ENCODE data around the gene NR4A3. TPM values are rescaled to one million over a fixed set of nuclear protein-coding genes. Genes with fewer than 3 reads are reported as not detected.

The NR4A3 gene
- total and polyA plus RNA-seq, 9 of the 15 experiments (the other 6 are each of a cell fraction or from before 2014, with no cell fraction given): 0.04 to 0.07 TPM; not detected in 7

- no peaks in the 10 kb centered on the region for H3K79me2 ChIP-seq (ENCODE audit: control insufficient read depth, insufficient read depth, low read length)
- intact Hi-C loops (cut with micrococcal nuclease) (no loop called here), in situ Hi-C loops (cut with MboI) (no loop called here)
- no peak for TF ChIP-seq GTF2F1 (IDR thresholded peaks at IDR 0.05; ENCODE audit: low read depth, low read length)
- no peak for TF ChIP-seq SNIP1 (IDR thresholded peaks at IDR 0.05; ENCODE audit: low read depth)
- TF ChIP-seq NFE2 (IDR thresholded peaks at IDR 0.05; ENCODE audit: low read depth): no peak
- no peak for TF ChIP-seq ZNF212 (CRISPR knock-in tag; IDR thresholded peaks at IDR 0.05)
- no peak for TF ChIP-seq ARID3B (CRISPR knock-in tag; IDR thresholded peaks at IDR 0.05; ENCODE audit: borderline replicate concordance)
- no peak overlapping the region for H3K9ac ChIP-seq (ENCODE audit: insufficient read depth in 1 of 2, low read depth in 2 of 2, low read length in 2 of 2)
- ATAC-seq: no peak
- H3K9me1 ChIP-seq (ENCODE audit: control insufficient read depth, insufficient read depth, low read length): no peaks in the 10 kb centered on the region
- H3K27me3 ChIP-seq (ENCODE audit: control insufficient read depth in 2 of 2, insufficient read depth in 2 of 2, low read length in 2 of 2): peaks cover 0 to 4% of the 10 kb centered on the region in 2 experiments; a peak in 1 of 5 replicates
- H3K36me3 ChIP-seq (ENCODE audit: control insufficient read depth, insufficient read depth, low read length): no peaks in the 10 kb centered on the region
- H4K20me1 ChIP-seq (replicated peaks; ENCODE audit: control insufficient read depth, insufficient read depth, low read length): no peaks in the 10 kb centered on the region
- no peaks in the 10 kb centered on the region for H3K4me1 ChIP-seq (replicated peaks in 1 of 2; ENCODE audit: control insufficient read depth in 2 of 2, insufficient read depth in 2 of 2, low read length in 2 of 2)
- no peak overlapping the region for H3K27ac ChIP-seq (ENCODE audit: extremely low read depth, low read depth, low read length)
- no peak for FAIRE-seq
- no peak overlapping the region for H3K4me2 ChIP-seq (ENCODE audit: insufficient read depth, low read length)
- no peak for DNase-seq (ENCODE audit: extremely low read depth in 1 of 4, low spot score in 3 of 4)
- ChIA-PET CTCF (ENCODE audit: low intra/inter-chr PET ratio) (no interaction called here), POLR2A (no interaction called here)
- BruUV-seq (replicated peaks): no TSS peak
- H3K4me3 ChIP-seq: no peak overlapping the region
- no peak overlapping the region for H2AFZ ChIP-seq (ENCODE audit: low read depth, low read length)
- no peaks in the 10 kb centered on the region for H3K9me3 ChIP-seq (replicated peaks; ENCODE audit: control insufficient read depth, insufficient read depth, low read depth, low read length)
These were observed 34.1 kb upstream of the NR4A3 start for GRCh38 chr9:99787556-99787955.

GRCh38 chr9:99793528-99793927 is 28.2 kb upstream of the NR4A3 start:
- no peaks in the 10 kb centered on the region for H3K9me1 ChIP-seq (ENCODE audit: control insufficient read depth, insufficient read depth, low read length)
- ATAC-seq: no peak
- WGBS (ENCODE audit: insufficient coverage, low coverage, missing lambda C conversion rate): 4% methylated on average over 4 of the region's 4 CpGs
- no peak overlapping the region for H3K4me3 ChIP-seq
- in situ Hi-C loops (cut with MboI): no loop called here
- H4K20me1 ChIP-seq (replicated peaks; ENCODE audit: control insufficient read depth, insufficient read depth, low read length): no peaks in the 10 kb centered on the region
- H3K9ac ChIP-seq (ENCODE audit: insufficient read depth in 1 of 2, low read depth in 2 of 2, low read length in 2 of 2): no peak overlapping the region
- no peaks in the 10 kb centered on the region for H3K27me3 ChIP-seq (ENCODE audit: control insufficient read depth in 2 of 2, insufficient read depth in 2 of 2, low read length in 2 of 2)
- TF ChIP-seq MAFF (IDR thresholded peaks at IDR 0.05; ENCODE audit: low read length) (peak; percentile 42; the same call in 1 of the 2 replicates), ZNF707 (CRISPR knock-in tag; conservative IDR thresholded peaks at IDR 0.05) (no peak), ZSCAN32 (CRISPR knock-in tag; IDR thresholded peaks at IDR 0.05) (no peak), ATF1 (CRISPR knock-in tag; IDR thresholded peaks at IDR 0.05) (no peak), ATF1 (tag; IDR thresholded peaks at IDR 0.05) (no peak), ZNF311 (CRISPR knock-in tag; IDR thresholded peaks at IDR 0.05) (no peak), MAFG (tag; conservative IDR thresholded peaks at IDR 0.05) (peak; percentile 54; the same call in 1 of the 2 replicates), MAFK (IDR thresholded peaks at IDR 0.05; ENCODE audit: low read length) (peak; percentile 41; the same call in 1 of the 2 replicates), C11orf30 (IDR thresholded peaks at IDR 0.05; ENCODE audit: low read depth) (peak; percentile 71), ZNF316 (IDR thresholded peaks at IDR 0.05) (peak; percentile 84)
- H3K27ac ChIP-seq (ENCODE audit: extremely low read depth, low read depth, low read length): no peak overlapping the region
- no peaks in the 10 kb centered on the region for H3K4me1 ChIP-seq (replicated peaks in 1 of 2; ENCODE audit: control insufficient read depth in 2 of 2, insufficient read depth in 2 of 2, low read length in 2 of 2)
- H3K9me3 ChIP-seq (replicated peaks; ENCODE audit: control insufficient read depth, insufficient read depth, low read depth, low read length): no peaks in the 10 kb centered on the region
- DNase-seq (ENCODE audit: extremely low read depth in 1 of 4, low spot score in 3 of 4): no peak
- ChIA-PET CTCF (ENCODE audit: low intra/inter-chr PET ratio) (no interaction called here), POLR2A (no interaction called here)
- H2AFZ ChIP-seq (ENCODE audit: low read depth, low read length): no peak overlapping the region
- no TSS peak for BruUV-seq (replicated peaks)
- intact Hi-C loops (cut with micrococcal nuclease): no loop called here
- no peak for FAIRE-seq
- no peaks in the 10 kb centered on the region for H3K36me3 ChIP-seq (ENCODE audit: control insufficient read depth, insufficient read depth, low read length)
- no peak overlapping the region for H3K4me2 ChIP-seq (ENCODE audit: insufficient read depth, low read length)
- H3K79me2 ChIP-seq (ENCODE audit: control insufficient read depth, insufficient read depth, low read length): no peaks in the 10 kb centered on the region
